ENCODE measurements around the gene SPOCK2.
A peak's percentile ranks its signal among the peaks of the same experiment; 100 is the strongest.
"Not testable (repeated sequence)": the region's sequence is repeated elsewhere in the genome, so short reads cannot be mapped to it uniquely, and the experiment has no call there.

The SPOCK2 gene

GRCh38 chr10:72108004-72108370 lies 19.6 kb upstream of the SPOCK2 start:
- DNase-seq (ENCODE audit: low spot score) = not testable (repeated sequence)

- no peak for DNase-seq (ENCODE audit: low spot score)
These were observed 19.1 kb upstream of the SPOCK2 start for GRCh38 chr10:72107325-72108003.

DNA sequence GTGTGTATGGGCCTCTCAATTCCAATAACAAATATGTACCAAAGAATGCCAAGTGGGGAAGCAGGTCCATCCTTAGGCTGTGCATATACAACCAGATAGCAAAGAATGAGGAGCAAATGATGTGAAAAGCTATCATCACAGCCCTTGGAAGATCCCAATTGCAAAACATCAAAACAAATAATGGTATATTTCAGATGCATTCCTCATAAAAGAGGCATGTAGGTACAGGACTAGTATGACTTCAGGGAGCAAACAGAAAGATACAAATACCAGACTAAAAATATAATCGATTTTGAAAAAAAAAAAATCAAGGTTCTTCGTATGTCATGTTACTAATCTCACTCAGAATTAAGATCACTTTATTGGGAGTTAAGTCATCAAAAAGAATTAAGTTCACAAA lies 18.5 kb upstream of the SPOCK2 start:
- DNase-seq (ENCODE audit: low spot score) = no peak

GRCh38 chr10:72106154-72106849 lies 18.0 kb upstream of the SPOCK2 start:
- no peak for DNase-seq (ENCODE audit: low spot score)

DNA sequence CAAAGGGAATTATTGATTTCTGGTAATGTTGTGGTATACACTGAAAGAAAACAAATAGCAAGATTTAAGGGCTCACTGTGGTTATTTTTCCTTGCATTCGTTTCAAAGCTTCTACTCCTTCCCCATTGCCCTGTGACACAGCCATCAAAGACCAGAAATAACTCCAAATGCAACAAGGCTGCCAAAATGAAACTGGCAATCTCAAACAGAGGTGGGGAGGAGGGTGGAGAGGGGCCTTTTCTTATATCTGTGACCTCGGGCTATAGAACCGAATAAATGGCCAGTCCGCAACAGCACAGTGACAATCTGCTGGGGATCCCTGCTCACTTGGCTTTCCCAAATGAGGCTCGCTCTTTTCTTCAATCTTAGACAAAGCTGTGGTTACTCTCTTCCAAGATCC lies 17.4 kb upstream of the SPOCK2 start:
- no peak for DNase-seq (ENCODE audit: low spot score)

DNA sequence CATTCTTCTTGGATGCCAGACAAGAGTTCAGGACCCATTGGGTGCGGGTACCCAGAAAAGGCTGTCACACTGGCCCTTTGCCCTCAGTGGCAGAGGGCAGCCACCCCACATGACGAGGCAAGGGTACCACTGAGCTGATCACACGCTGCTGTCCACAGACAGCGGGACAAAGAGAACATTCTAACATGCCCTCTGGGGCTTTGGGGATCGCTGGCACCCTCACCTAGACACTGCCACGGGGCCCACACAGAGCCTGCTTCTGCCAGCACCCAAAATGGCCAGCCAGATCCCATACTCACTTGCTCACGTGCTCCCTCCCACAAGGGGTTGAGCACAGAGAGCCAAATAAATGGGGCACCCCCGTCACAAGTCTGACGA lies 16.7 kb upstream of the SPOCK2 start:
- DNase-seq (ENCODE audit: low spot score) = no peak

GRCh38 chr10:72104472-72105097 lies 16.2 kb upstream of the SPOCK2 start:
- no peak for DNase-seq (ENCODE audit: low spot score)

DNA sequence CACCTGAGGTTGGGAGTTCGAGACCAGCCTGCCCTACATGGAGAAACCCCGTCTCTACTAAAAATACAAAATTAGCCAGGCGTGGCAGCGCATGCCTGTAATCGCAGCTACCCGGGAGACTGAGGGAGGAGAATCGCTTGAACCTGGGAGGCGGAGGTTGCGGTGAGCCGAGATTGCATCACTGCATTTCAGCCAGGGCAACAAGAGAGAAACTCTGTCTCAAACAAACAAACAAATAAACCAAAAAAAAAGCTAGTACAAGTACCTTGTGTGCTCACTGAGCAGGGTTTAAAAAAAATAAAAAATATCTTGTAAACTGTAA lies 11.2 kb upstream of the SPOCK2 start:
- no peak for DNase-seq (ENCODE audit: low spot score)

- no peak for DNase-seq (ENCODE audit: low spot score)
These were observed 10.7 kb upstream of the SPOCK2 start for GRCh38 chr10:72098836-72099599.

DNA sequence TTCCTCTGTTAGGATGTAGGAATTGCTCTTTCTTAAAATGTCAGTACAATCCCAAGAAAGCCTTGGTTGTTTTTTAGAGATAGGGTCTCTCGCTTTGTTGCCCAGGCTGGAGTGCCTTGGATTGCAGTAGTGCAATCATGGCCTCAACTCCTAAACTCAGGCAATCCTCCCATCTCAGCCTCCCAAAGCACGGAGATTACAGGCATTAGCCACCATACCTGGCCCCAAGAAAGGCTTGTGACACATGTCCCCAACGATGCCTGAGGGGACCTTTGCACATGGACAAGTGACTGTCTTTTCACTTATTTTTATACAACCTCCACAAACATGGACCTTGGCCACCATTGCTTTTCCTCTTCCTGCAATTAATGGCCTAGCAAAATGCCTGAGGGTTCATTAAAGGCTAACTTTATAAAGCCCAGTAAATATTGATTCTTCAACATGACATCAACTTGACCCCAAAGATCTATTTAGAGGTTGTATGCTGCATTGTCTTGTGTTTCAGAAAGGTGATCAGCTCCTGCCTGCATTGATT lies 10.0 kb upstream of the SPOCK2 start:
- no peak for DNase-seq (ENCODE audit: low spot score)

GRCh38 chr10:72097448-72098300 lies 9.3 kb upstream of the SPOCK2 start:
- peak; percentile 88 for DNase-seq (ENCODE audit: low spot score)

DNA sequence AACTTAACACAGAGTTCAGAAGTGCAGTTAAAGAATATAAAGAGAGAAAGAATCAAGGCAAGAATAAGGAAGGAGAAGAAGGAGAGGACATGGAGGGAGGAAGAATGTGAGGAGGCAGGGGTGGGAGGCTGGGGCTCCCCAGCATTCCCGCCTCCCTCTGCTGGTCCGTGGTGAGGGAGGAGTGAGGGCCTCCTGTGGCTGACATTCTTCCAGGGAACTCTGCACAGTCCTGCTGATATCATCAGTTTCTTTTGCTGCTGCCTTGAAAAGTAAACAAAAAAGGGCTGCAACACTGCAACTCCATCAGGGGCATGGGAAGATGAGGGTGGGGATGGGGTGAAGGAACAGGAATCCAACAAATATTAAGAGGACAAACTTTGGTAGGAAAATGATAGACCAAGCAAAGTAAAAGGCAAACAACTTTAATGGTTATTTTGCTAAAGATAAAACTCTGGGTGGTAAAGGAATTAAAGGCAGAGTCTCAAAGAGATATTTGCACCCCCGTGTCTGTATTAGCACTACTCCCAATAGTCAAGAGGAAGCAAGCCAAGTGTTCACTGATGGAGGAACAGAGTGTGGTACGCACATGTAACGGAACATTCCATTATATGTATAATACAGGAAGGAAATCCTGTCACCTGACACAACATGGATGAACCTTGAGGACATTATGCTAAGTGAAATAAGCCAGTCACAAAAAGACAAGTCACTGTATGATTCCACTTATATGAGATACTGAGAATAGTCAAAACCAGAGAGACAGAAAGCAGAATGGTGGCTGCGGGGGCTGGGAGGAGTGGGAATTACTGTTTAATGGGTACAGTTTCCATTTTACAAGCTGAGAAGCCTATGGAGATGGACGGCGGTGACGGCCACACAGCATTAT lies 8.0 kb upstream of the SPOCK2 start:
- peak; percentile 48 for DNase-seq (ENCODE audit: low spot score)

GRCh38 chr10:72095195-72095594 lies 6.8 kb upstream of the SPOCK2 start:
- DNase-seq (ENCODE audit: low spot score) = no peak

GRCh38 chr10:72094574-72094973 lies 6.2 kb upstream of the SPOCK2 start:
- DNase-seq (ENCODE audit: low spot score) = no peak

DNA sequence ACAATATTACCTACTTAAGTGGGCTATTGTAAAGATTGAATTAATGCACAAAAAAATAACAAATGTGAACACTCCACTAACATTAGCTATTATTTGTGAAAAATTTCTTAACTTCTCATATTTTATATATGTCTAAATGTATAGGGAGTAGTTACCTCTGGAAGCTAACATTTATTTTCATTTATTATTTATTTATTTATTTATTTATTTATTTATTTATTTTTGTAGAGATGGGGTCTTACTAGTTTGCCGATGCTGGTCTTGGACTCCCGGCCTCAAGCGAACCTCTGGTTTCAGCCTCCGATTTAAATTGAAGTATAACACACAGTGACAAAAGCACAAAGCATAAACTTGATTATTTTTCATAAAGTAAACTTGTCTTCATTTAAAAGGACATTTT lies 5.1 kb upstream of the SPOCK2 start:
- DNase-seq (ENCODE audit: low spot score) = no peak

GRCh38 chr10:72092987-72093386 lies 4.6 kb upstream of the SPOCK2 start:
- no peak for DNase-seq (ENCODE audit: low spot score)

GRCh38 chr10:72092171-72092924 lies 4.0 kb upstream of the SPOCK2 start:
- DNase-seq (ENCODE audit: low spot score) = no peak

DNA sequence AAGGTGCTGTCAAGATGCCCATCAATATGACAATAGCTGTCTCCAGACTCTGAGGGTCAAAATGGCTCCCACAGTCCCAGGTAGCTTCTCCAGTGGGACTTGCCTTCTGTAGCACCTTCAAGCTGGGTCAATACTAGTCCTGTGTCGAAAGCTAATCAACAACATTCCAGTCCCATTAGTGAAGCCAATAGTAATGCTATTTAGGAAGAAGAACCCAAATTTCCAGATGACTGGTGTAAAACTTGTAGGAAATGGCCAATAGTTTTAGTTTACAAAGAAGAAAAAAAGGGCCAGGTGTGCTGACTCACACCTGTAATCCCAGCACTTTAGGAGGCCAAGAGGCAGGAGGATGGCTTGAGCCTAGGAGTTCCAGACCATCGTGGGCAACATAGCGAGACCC lies 2.0 kb upstream of the SPOCK2 start:
- DNase-seq (ENCODE audit: low spot score) = no peak

DNA sequence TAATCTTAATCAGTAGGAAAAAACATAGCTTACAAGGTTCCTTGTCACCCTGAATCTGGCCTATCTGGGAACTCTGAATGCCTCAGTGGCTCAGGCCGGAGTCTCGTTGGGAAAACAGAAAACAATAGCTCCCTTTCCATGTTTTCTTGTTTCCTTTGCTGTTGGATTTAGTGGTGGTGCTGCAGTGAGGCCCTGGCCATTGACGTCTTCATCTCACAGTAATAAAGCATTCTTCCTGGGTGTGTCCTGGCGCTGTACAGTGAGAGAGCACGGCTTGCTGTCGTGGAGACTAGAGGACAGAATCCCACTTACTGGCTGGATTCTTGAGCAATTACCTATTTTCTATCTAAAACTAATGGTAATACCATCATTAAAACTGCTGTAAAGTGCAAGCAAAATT lies 1.3 kb upstream of the SPOCK2 start:
- no peak for DNase-seq (ENCODE audit: low spot score)
